Endothelial cell of umbilical vein (primary cell): ENCODE results near the gene IL1RL1. TPM values are rescaled to one million over a fixed set of nuclear protein-coding genes. Genes with fewer than 3 reads are reported as not detected.

Experiments
- BruUV-seq: library from RNA; stranded (reverse); fragments of 400-500 nt; replicated peaks from 2 replicates; lab custom pipeline; 2021; lab: Mats Ljungman, UMichigan
- CTCF ChIA-PET: fragments of 300-600, 350-600 bp; sonication (Branson Sonifier 250); formaldehyde crosslinking; loops from one replicate; lab custom pipeline; 2021; ENCODE audit warnings: antibody characterized with exemption, inconsistent platforms; lab: Charles Lee
- POLR2A ChIA-PET: fragments of 300-600, 350-600 bp; sonication (Branson Sonifier 250); formaldehyde crosslinking; loops from one replicate; lab custom pipeline; 2021; ENCODE audit warnings: antibody characterized with exemption, inconsistent platforms; lab: Charles Lee
- DNase-seq: peaks from one replicate; pipeline ENCODE4 v3.0.0-alpha.2; 2011; ENCODE audit warnings: low read depth, low spot score
- FAIRE-seq: peaks from 2 replicates; lab custom pipeline; 2011; peaks lifted over from hg19 to GRCh38; lab: Jason Lieb, UNC
- H2AFZ ChIP-seq: 2 replicates; pipeline ENCODE4 v1.6.0; 2012; ENCODE audit warnings: low read depth, low read length, control low read depth, inconsistent platforms
- H3K27ac ChIP-seq: 2 replicates; pipeline ENCODE4 v1.5.1; 2011; ENCODE audit warnings: low read depth, mild to moderate bottlenecking, control low read depth, low read length, moderate library complexity; ENCODE audit not compliant: insufficient read depth
- H3K27me3 ChIP-seq, 2 experiments: 2 replicates each; pipeline versions ENCODE4 v1.6.0 to v1.6.1; 2011; ENCODE audit warnings: low read length in 2 of 2, mixed read lengths in 1 of 2; ENCODE audit not compliant: control insufficient read depth in 2 of 2, insufficient read depth in 2 of 2
- H3K36me3 ChIP-seq, 2 experiments: 2 replicates in 1 of 2; 3 replicates in 1 of 2; pipeline ENCODE4 v1.5.1; 2011; ENCODE audit warnings: low read length in 2 of 2, mild to moderate bottlenecking in 1 of 2, moderate library complexity in 1 of 2; ENCODE audit not compliant: control insufficient read depth in 2 of 2, insufficient read depth in 2 of 2; ENCODE audit errors: extremely low read depth in 1 of 2
- H3K4me1 ChIP-seq: 3 replicates; pipeline ENCODE4 v1.5.1; 2011; ENCODE audit warnings: mild to moderate bottlenecking, low read length; ENCODE audit not compliant: control insufficient read depth, insufficient read depth; ENCODE audit errors: extremely low read depth
- H3K4me2 ChIP-seq: 2 replicates; pipeline ENCODE4 v1.6.1; 2011; ENCODE audit warnings: low read length, control low read depth, mixed read lengths; ENCODE audit not compliant: insufficient read depth
- H3K4me3 ChIP-seq, 3 experiments: fragments of 200-600 bp in 1 of 3; sonication (generic), shearing (Covaris generic) in 1 of 3; replicated peaks in 1 of 3; 2 replicates each; pipeline ENCODE4 v1.5.1; 2011 to 2016; ENCODE audit warnings: control low read depth in 3 of 3, low read length in 3 of 3, mild to moderate bottlenecking in 2 of 3, inconsistent platforms in 1 of 3, low read depth in 1 of 3, moderate library complexity in 1 of 3; ENCODE audit not compliant: insufficient read depth in 1 of 3
- H3K79me2 ChIP-seq: 2 replicates; pipeline ENCODE4 v1.6.0; 2012; ENCODE audit warnings: low read length, inconsistent platforms; ENCODE audit not compliant: control insufficient read depth, insufficient read depth
- H3K9ac ChIP-seq: replicated peaks from 2 replicates; pipeline ENCODE3; 2011; ENCODE audit warnings: low read length, control low read depth; ENCODE audit not compliant: insufficient read depth; ENCODE audit errors: extremely low read depth
- H3K9me1 ChIP-seq: replicated peaks from 3 replicates; pipeline ENCODE4 v1.6.0; 2011; ENCODE audit warnings: mild to moderate bottlenecking, low read length; ENCODE audit not compliant: control insufficient read depth, insufficient read depth; ENCODE audit errors: extremely low read depth
- H3K9me3 ChIP-seq: replicated peaks from 2 replicates; pipeline ENCODE4 v1.5.1; 2012; ENCODE audit warnings: low read length, inconsistent platforms; ENCODE audit not compliant: control insufficient read depth, insufficient read depth
- H4K20me1 ChIP-seq: replicated peaks from 2 replicates; pipeline ENCODE3; 2011; ENCODE audit warnings: mild to moderate bottlenecking, low read length; ENCODE audit not compliant: control insufficient read depth, insufficient read depth; ENCODE audit errors: extremely low read depth
- EZH2 ChIP-seq: IDR thresholded peaks from 2 replicates; pipeline ENCODE4 v1.6.1; 2012; ENCODE audit warnings: borderline replicate concordance, low read depth, mild to moderate bottlenecking, moderate library complexity, low read length, inconsistent platforms; ENCODE audit not compliant: severe bottlenecking
- FOS ChIP-seq: IDR thresholded peaks from 2 replicates; pipeline ENCODE4 v1.6.1; 2011; ENCODE audit warnings: mild to moderate bottlenecking, low read length, moderate library complexity, borderline replicate concordance; ENCODE audit not compliant: insufficient read depth
- GATA2 ChIP-seq: IDR thresholded peaks from 2 replicates; pipeline ENCODE4 v1.7.0; 2011; ENCODE audit warnings: low read depth, mild to moderate bottlenecking, moderate library complexity, mixed read lengths, low read length; ENCODE audit not compliant: insufficient read length, insufficient read depth
- JUN ChIP-seq: IDR thresholded peaks from 2 replicates; pipeline ENCODE4 v1.6.1; 2011; ENCODE audit warnings: borderline replicate concordance, low read depth; ENCODE audit not compliant: insufficient read length, insufficient read depth
- MAX ChIP-seq: IDR thresholded peaks from 2 replicates; pipeline ENCODE4 v1.6.1; 2011; ENCODE audit not compliant: insufficient read depth, insufficient read length
- MYC ChIP-seq: IDR thresholded peaks from one replicate; pipeline ENCODE4 v1.6.1; 2011; ENCODE audit warnings: mild to moderate bottlenecking, low read depth, low read length
- POLR2A ChIP-seq: IDR thresholded peaks from 2 replicates; pipeline ENCODE4 v1.6.1; 2012; ENCODE audit warnings: low read depth, mild to moderate bottlenecking, control low read depth, low read length
- POLR2AphosphoS5 ChIP-seq: IDR thresholded peaks from 2 replicates; pipeline ENCODE4 v1.6.1; 2012; ENCODE audit warnings: low read depth, mild to moderate bottlenecking, control low read depth, low read length, moderate library complexity; ENCODE audit not compliant: insufficient read depth
- dilution Hi-C: fragments of 300-500 bp; cut with MboI; formaldehyde crosslinking; loops from one replicate; pipeline ENCODE4 v1.15.0; 2019; ENCODE audit warnings: low sequenced_read_pairs; ENCODE audit not compliant: extremely low pct_ligation_motif_present
- intact Hi-C: fragments of 100-400 bp; cut with micrococcal nuclease; formaldehyde crosslinking; loops from one replicate; pipeline ENCODE4 v1.10.0; 2022
- polyA plus RNA-seq, 4 experiments: library from polyadenylated mRNA; depleted of rRNA in 3 of 4; stranded (reverse) in 3 of 4; unstranded in 1 of 4; fragments of >200 nt; gene quantifications; 2 replicates each; pipeline versions ENCODE4 v1.2.1 to v1.2.3, GENCODE V29; 2011 to 2012; ENCODE audit warnings: missing spikeins in 1 of 4
- total RNA-seq: library from RNA; stranded (reverse); gene quantifications from 2 replicates; pipeline ENCODE4 v1.2.3, GENCODE V29; 2021
- TF ChIP-seq, protein P1 (sequence below), 2 donors: IDR thresholded peaks; 1 replicate in 1 of 2; 2 replicates in 1 of 2; pipeline ENCODE4 v1.5.1; 2011; ENCODE audit warnings: low read length in 2 of 2, mild to moderate bottlenecking in 2 of 2, moderate library complexity in 2 of 2, control low read depth in 1 of 2, inconsistent platforms in 1 of 2, low read depth in 1 of 2; ENCODE audit not compliant: insufficient read depth in 1 of 2; ENCODE audit errors: extremely low read depth in 1 of 2

IL1RL1 gene
- total and polyA plus RNA-seq, 2 donors (not counting 3 experiments of a cell fraction or from before 2014, with no cell fraction given): 32.2 to 44.0 TPM

DNA sequence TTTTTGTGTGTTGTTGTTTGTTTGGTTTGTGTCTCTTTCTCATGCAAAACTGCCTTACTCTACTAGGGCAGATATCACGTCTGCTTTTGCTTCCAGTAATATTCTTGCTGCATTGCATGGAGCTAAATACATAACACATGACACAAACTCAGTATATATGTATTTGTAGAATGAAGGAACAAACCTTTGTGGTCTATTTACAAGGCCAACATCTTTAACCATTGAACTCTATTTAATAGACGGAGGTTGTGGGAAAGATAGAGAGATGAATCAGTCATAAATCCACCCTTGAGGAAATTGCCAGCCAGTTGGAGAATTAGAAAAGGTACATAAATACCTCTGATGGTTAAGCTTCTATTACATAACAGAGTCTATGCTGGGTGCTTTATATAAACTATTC, 26.0 kb upstream of the IL1RL1 start:
- Histone ChIP-seq H3K9me1 (no peaks in the 10 kb centered on the region), H3K27ac (no peak overlapping the region), H3K27me3 (no peaks in the 10 kb centered on the region), H3K4me2 (no peak overlapping the region), H3K79me2 (no peaks in the 10 kb centered on the region), H3K4me3 (no peak overlapping the region), H3K9ac (no peak overlapping the region), H2AFZ (no peak overlapping the region), H4K20me1 (no peaks in the 10 kb centered on the region), H3K36me3 (no peaks in the 10 kb centered on the region), H3K4me1 (no peaks in the 10 kb centered on the region), H3K9me3 (no peaks in the 10 kb centered on the region)
- TF ChIP-seq EZH2 (no peak), POLR2A (no peak), POLR2AphosphoS5 (no peak), MAX (no peak), MYC (no peak), GATA2 (no peak), JUN (no peak), FOS (no peak)
- TF ChIP-seq, protein P1, sequence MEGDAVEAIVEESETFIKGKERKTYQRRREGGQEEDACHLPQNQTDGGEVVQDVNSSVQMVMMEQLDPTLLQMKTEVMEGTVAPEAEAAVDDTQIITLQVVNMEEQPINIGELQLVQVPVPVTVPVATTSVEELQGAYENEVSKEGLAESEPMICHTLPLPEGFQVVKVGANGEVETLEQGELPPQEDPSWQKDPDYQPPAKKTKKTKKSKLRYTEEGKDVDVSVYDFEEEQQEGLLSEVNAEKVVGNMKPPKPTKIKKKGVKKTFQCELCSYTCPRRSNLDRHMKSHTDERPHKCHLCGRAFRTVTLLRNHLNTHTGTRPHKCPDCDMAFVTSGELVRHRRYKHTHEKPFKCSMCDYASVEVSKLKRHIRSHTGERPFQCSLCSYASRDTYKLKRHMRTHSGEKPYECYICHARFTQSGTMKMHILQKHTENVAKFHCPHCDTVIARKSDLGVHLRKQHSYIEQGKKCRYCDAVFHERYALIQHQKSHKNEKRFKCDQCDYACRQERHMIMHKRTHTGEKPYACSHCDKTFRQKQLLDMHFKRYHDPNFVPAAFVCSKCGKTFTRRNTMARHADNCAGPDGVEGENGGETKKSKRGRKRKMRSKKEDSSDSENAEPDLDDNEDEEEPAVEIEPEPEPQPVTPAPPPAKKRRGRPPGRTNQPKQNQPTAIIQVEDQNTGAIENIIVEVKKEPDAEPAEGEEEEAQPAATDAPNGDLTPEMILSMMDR (IDR thresholded peaks at IDR 0.05; ENCODE audit: extremely low read depth in 1 of 2, insufficient read depth in 1 of 2, low read depth in 1 of 2, low read length in 2 of 2): no peak
- FAIRE-seq (no peak), DNase-seq (no peak)
- intact Hi-C loops: no loop called here
- ChIA-PET CTCF (interaction anchor here (0.8 to 2.2 kb wide), 8 partner anchors 8 to 64 kb away, joined by 3 to 9 read pairs (median 6); no protein-coding TSS in a partner anchor), POLR2A (no interaction called here)
- no TSS peak for BruUV-seq
- dilution Hi-C loops: no loop called here
